ENCODE measurements around the gene WRAP73. TPM values are rescaled to one million over a fixed set of nuclear protein-coding genes. Genes with fewer than 3 reads are reported as not detected.

The WRAP73 gene
- total and polyA plus RNA-seq, 9 of the 15 experiments (the other 6 are each of a cell fraction or from before 2014, with no cell fraction given), result 4.3 to 51.8 (median 30.1) TPM

GRCh38 chr1:3649342-3650247 lies at the start of gene WRAP73 (continued):
- TF ChIP-seq HCFC1 (IDR thresholded peaks at IDR 0.05; ENCODE audit: low read depth, low read length) (peak; percentile 97), MEF2A (IDR thresholded peaks at IDR 0.05; ENCODE audit: control insufficient read depth, low read depth, low read length) (no peak), POLR3A (IDR thresholded peaks at IDR 0.05; ENCODE audit: borderline replicate concordance, extremely low read depth, insufficient read depth, insufficient read length) (no peak), BRF1 (IDR thresholded peaks at IDR 0.05; ENCODE audit: borderline replicate concordance, extremely low read depth, insufficient read length) (no peak), MBD2 (IDR thresholded peaks at IDR 0.05; ENCODE audit: borderline replicate concordance, low read depth) (peak; percentile 92), ZNF589 (CRISPR knock-in tag; IDR thresholded peaks at IDR 0.05; ENCODE audit: low read depth) (no peak), TRIM25 (IDR thresholded peaks at IDR 0.05; ENCODE audit: borderline replicate concordance) (no peak), TAL1 (IDR thresholded peaks at IDR 0.05) (no peak), ZNF232 (CRISPR knock-in tag; IDR thresholded peaks at IDR 0.05) (no peak), NFYB (IDR thresholded peaks at IDR 0.05; ENCODE audit: extremely low read depth, insufficient read length) (peak; percentile 68), ZNF184 (CRISPR knock-in tag; IDR thresholded peaks at IDR 0.05) (no peak), CTCF (IDR thresholded peaks at IDR 0.05 in 2 of 3, conservative IDR thresholded peaks at IDR 0.05 in 1 of 3; ENCODE audit: insufficient read depth in 2 of 3, low read depth in 1 of 3, low read length in 3 of 3) (peak; percentile 63 to 66 (median 64); a peak in 5 of 6 replicates), SMARCC2 (IDR thresholded peaks at IDR 0.05; ENCODE audit: low read depth) (no peak), SP1 (CRISPR knock-in tag; IDR thresholded peaks at IDR 0.05) (peak; percentile 53), PHF20 (IDR thresholded peaks at IDR 0.05; ENCODE audit: partially characterized antibody) (peak; percentile 93), CUX1 (CRISPR knock-in tag; IDR thresholded peaks at IDR 0.05) (no peak), ZNF696 (CRISPR knock-in tag; conservative IDR thresholded peaks at IDR 0.05) (no peak), ZNF347 (CRISPR knock-in tag; IDR thresholded peaks at IDR 0.05; ENCODE audit: low read depth) (no peak)
